Measurements from ENCODE around the gene COPS9. TPM values are rescaled to one million over a fixed set of nuclear protein-coding genes. Genes with fewer than 3 reads are reported as not detected.

COPS9 gene
- total and polyA plus RNA-seq, 7 donors: 235 to 458 (median 327) TPM

DNA sequence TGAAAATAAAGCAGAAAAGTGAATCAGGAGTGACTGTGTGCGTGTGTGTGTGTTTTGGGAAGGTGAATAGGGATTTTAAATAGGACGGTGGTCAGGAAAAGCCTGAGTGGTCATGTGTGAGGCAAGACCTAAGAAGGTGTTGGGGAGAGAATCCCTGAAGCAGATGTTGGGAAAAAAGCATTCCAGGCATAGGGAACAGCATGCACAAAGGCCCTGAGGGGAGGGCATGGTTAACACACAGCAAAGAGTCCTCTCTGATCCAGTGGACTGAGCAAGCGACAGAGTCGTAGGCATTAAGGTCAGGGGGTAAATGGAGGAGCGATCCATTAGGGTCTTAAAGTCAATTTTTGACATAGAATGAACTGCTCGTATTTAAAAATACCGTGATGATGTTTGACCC is 38.4 kb upstream of the COPS9 start:
- Histone ChIP-seq H3K27me3 (peaks cover 0 to 6% (median 0%) of the 10 kb centered on the region in 3 donors), H3K36me3 (no peaks in the 10 kb centered on the region), H3K4me3 (no peak overlapping the region), H3K4me1 (no peaks in the 10 kb centered on the region), H3K27ac (no peak overlapping the region), H3K9me3 (no peaks in the 10 kb centered on the region)
- WGBS, 2 donors: 66 to 74% methylated on average over 7 of the region's 7 CpGs
- intact Hi-C loops (cut with DNase I): no loop called here
- DNase-seq: no peak
- TF ChIP-seq EP300 (IDR thresholded peaks at IDR 0.05) (no peak), POLR2AphosphoS5 (IDR thresholded peaks at IDR 0.05) (no peak), POLR2A (IDR thresholded peaks at IDR 0.05) (no peak)
- TF ChIP-seq, protein P1, sequence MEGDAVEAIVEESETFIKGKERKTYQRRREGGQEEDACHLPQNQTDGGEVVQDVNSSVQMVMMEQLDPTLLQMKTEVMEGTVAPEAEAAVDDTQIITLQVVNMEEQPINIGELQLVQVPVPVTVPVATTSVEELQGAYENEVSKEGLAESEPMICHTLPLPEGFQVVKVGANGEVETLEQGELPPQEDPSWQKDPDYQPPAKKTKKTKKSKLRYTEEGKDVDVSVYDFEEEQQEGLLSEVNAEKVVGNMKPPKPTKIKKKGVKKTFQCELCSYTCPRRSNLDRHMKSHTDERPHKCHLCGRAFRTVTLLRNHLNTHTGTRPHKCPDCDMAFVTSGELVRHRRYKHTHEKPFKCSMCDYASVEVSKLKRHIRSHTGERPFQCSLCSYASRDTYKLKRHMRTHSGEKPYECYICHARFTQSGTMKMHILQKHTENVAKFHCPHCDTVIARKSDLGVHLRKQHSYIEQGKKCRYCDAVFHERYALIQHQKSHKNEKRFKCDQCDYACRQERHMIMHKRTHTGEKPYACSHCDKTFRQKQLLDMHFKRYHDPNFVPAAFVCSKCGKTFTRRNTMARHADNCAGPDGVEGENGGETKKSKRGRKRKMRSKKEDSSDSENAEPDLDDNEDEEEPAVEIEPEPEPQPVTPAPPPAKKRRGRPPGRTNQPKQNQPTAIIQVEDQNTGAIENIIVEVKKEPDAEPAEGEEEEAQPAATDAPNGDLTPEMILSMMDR (IDR thresholded peaks at IDR 0.05): no peak

DNA sequence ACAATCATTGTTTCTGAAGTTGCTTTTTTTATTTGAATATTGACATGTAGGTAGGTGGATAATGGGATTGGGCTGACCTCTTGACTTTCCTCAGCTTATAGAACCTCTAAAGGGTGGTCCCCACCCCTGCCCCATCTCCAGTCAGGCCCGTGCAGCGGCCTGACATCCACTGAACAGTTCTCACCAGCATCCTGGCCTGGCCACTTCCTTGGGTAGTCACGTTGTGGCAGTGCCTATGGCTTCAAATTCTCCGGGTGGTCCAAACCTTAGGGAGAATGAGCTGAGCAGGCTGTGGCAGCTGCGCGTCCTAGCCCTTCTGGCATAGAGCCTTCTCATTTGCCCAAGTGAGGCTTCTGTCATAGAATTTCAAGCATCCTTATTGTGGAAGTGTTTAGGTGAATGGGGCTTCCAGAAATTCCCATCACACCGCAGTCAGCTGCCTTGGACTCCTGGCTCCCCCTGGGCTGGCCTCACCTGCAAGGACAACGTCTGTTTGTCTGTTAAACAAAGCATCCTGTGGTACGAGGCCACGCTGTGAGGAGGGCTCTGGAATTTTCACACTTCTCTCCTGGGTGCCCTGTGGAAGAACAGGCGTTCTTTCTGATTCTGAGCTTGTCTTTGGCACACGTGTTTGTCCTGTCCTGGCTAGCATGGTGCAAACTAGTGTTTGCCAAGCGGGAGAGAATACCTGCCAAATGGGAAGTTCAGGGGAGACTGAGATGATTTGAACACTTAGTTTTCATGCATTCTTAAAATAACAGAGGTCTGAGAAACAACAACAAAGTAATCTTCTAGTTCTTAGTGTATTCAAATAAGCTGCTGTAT is 36.2 kb upstream of the COPS9 start:
- WGBS, 2 donors: 70 to 81% methylated on average over 13 of the region's 13 CpGs
- TF ChIP-seq, protein P1 (IDR thresholded peaks at IDR 0.05): no peak
- TF ChIP-seq POLR2AphosphoS5 (IDR thresholded peaks at IDR 0.05) (no peak), POLR2A (IDR thresholded peaks at IDR 0.05) (no peak), EP300 (IDR thresholded peaks at IDR 0.05) (no peak)
- no peak for DNase-seq
- Histone ChIP-seq H3K9me3 (no peaks in the 10 kb centered on the region), H3K4me3 (no peak overlapping the region), H3K4me1 (no peaks in the 10 kb centered on the region), H3K27me3 (peaks cover 0 to 11% (median 0%) of the 10 kb centered on the region in 3 donors), H3K36me3 (no peaks in the 10 kb centered on the region), H3K27ac (no peak overlapping the region)
- intact Hi-C loops (cut with DNase I): no loop called here

DNA sequence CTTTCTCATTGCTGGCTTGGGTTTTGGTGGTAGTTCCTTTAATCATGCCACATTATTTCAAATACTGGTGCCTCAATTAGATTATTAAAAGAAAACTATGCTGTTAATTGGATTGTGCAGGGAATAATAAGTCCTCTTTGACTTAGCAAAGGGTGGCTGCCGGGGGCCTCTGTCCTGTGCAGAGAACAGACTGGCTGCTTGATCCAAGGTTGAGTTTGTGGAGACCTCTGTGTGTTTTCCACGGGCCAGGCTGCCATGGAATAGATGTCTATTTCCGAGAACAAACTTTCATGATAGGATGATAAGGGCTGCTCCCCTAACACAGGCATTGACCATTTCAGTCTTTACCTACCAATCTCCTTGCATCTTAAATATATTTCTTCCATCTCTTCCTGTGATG is 34.8 kb upstream of the COPS9 start:
- 67 to 72% methylated on average over 3 of the region's 3 CpGs for WGBS, 2 donors
- no peaks in the 10 kb centered on the region for H3K36me3 ChIP-seq
- intact Hi-C loops (cut with DNase I): no loop called here
- H3K9me3 ChIP-seq: no peaks in the 10 kb centered on the region
- TF ChIP-seq POLR2A (IDR thresholded peaks at IDR 0.05): no peak
- TF ChIP-seq, protein P1 (IDR thresholded peaks at IDR 0.05): no peak
- TF ChIP-seq EP300 (IDR thresholded peaks at IDR 0.05): no peak
- TF ChIP-seq POLR2AphosphoS5 (IDR thresholded peaks at IDR 0.05): no peak
- no peaks in the 10 kb centered on the region for H3K4me1 ChIP-seq
- H3K4me3 ChIP-seq: no peak overlapping the region
- no peak for DNase-seq
- H3K27ac ChIP-seq: no peak overlapping the region
- H3K27me3 ChIP-seq: peaks cover 0 to 17% (median 0%) of the 10 kb centered on the region in 3 donors

DNA sequence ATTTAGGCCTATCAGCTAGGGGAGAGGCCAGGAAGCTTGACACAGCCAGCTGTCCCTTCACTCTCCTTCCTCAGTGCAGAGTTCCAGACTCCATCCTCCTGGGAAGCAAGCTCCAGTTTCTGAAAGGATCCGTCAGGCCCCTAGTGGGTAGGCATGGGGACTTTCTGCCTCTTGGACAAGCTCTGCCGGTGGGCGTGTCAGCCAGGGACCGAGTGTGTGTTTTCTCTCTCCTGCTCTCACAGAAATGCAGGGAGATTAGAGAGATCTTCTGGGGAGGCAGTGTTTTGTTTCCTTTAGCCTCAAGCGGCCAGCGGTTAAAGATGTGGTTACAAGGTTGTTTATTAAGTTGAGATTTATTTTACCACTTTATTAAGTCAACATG is 34.2 kb upstream of the COPS9 start:
- TF ChIP-seq POLR2A (IDR thresholded peaks at IDR 0.05) (no peak), POLR2AphosphoS5 (IDR thresholded peaks at IDR 0.05) (no peak), EP300 (IDR thresholded peaks at IDR 0.05) (no peak)
- TF ChIP-seq, protein P1 (IDR thresholded peaks at IDR 0.05): no peak
- Histone ChIP-seq H3K4me3 (no peak overlapping the region), H3K4me1 (no peaks in the 10 kb centered on the region), H3K27me3 (peaks cover 0 to 17% (median 0%) of the 10 kb centered on the region in 3 donors), H3K27ac (no peak overlapping the region), H3K9me3 (no peaks in the 10 kb centered on the region), H3K36me3 (no peaks in the 10 kb centered on the region)
- 31 to 45% methylated on average over 6 of the region's 6 CpGs for WGBS, 2 donors
- intact Hi-C loops (cut with DNase I): no loop called here
- no peak for DNase-seq

Data from sigmoid colon (tissue), 7 donors.